HepG2 (cell line): ENCODE data around the gene RIPOR1. TPM values are rescaled to one million over a fixed set of nuclear protein-coding genes. Genes with fewer than 3 reads are reported as not detected.

ENCODE experiments used
- ATAC-seq: fragments of 200-7000 bp; cut with Tn5 transposase; 3 replicates; pipeline ENCODE4 v1.9.1; 2020; ENCODE audit warnings: mild to moderate bottlenecking, moderate library complexity
- BruUV-seq: library from RNA; stranded (reverse); fragments of 400-500 nt; replicated peaks from 2 replicates; lab custom pipeline; 2021; lab: Mats Ljungman, UMichigan
- CTCF ChIA-PET: fragments of 300-600 bp; formaldehyde crosslinking; extraction: SDS; loops from one replicate; lab custom pipeline; 2021; ENCODE audit warnings: low total read pairs, inconsistent platforms, low intra/inter-chr PET ratio; lab: Yijun Ruan, JAX
- POLR2A ChIA-PET: fragments of 350-600 bp; sonication (Branson Sonifier 250); formaldehyde crosslinking; loops from one replicate; lab custom pipeline; 2020; ENCODE audit warnings: antibody characterized with exemption, inconsistent platforms; lab: Yijun Ruan, JAX
- DNase-seq: peaks from one replicate; pipeline ENCODE4 v3.0.0-alpha.2; 2015; ENCODE audit warnings: low spot score
- FAIRE-seq: peaks from 3 replicates; lab custom pipeline; 2011; peaks lifted over from hg19 to GRCh38; lab: Jason Lieb, UNC
- H2AFZ ChIP-seq: one replicate; pipeline ENCODE4 v1.6.1; 2011; ENCODE audit warnings: low read length, inconsistent platforms
- H3K27ac ChIP-seq: fragments of 300-600 bp; 3 replicates; pipeline ENCODE4 v1.8.0; 2011; ENCODE audit warnings: mixed run types, mild to moderate bottlenecking, mixed read lengths, low read length, inconsistent platforms; ENCODE audit not compliant: insufficient read depth; ENCODE audit errors: extremely low read length
- H3K27me3 ChIP-seq, 2 experiments: fragments of 200-600 bp in 1 of 2; 2 replicates in 1 of 2; 3 replicates in 1 of 2; pipeline versions ENCODE4 v1.6.0 to v1.8.0; 2011; ENCODE audit warnings: low read length in 2 of 2, mild to moderate bottlenecking in 2 of 2, moderate library complexity in 2 of 2, inconsistent platforms in 1 of 2; ENCODE audit not compliant: insufficient read depth in 2 of 2, control insufficient read depth in 1 of 2
- H3K36me3 ChIP-seq, 2 experiments: fragments of 200-600 bp in 1 of 2; replicated peaks in 1 of 2; 2 replicates in 1 of 2; 3 replicates in 1 of 2; pipeline versions ENCODE4 v1.5.1 to v1.8.0; 2011; ENCODE audit warnings: low read length in 2 of 2, inconsistent platforms in 1 of 2; ENCODE audit not compliant: insufficient read depth in 2 of 2, control insufficient read depth in 1 of 2
- H3K4me1 ChIP-seq: 2 replicates; pipeline ENCODE4 v1.5.1; 2012; ENCODE audit warnings: low read length, inconsistent platforms; ENCODE audit not compliant: insufficient read depth
- H3K4me2 ChIP-seq: 2 replicates; pipeline ENCODE4 v1.6.0; 2011; ENCODE audit warnings: low read depth, low read length, inconsistent platforms
- H3K4me3 ChIP-seq, 3 experiments: fragments of 200-600 bp in 1 of 3; sonication (generic), shearing (Covaris generic) in 1 of 3; replicated peaks in 1 of 3; 2 replicates each; pipeline ENCODE4 v1.5.1; 2011 to 2016; ENCODE audit warnings: low read length in 3 of 3, inconsistent platforms in 2 of 3, low read depth in 2 of 3, mild to moderate bottlenecking in 2 of 3, control low read depth in 1 of 3, mixed read lengths in 1 of 3; ENCODE audit not compliant: insufficient read depth in 1 of 3
- H3K79me2 ChIP-seq: one replicate; pipeline ENCODE4 v1.6.1; 2011; ENCODE audit warnings: low read length, inconsistent platforms; ENCODE audit not compliant: insufficient read depth
- H3K9ac ChIP-seq: 2 replicates; pipeline ENCODE4 v1.6.0; 2011; ENCODE audit warnings: mild to moderate bottlenecking, low read depth, low read length, inconsistent platforms; ENCODE audit not compliant: insufficient read depth
- H3K9me3 ChIP-seq: 2 replicates; pipeline ENCODE4 v1.5.1; 2012; ENCODE audit warnings: mild to moderate bottlenecking, low read length
- H4K20me1 ChIP-seq: 2 replicates; pipeline ENCODE4 v1.6.0; 2011; ENCODE audit warnings: inconsistent platforms, mild to moderate bottlenecking, low read length, moderate library complexity; ENCODE audit not compliant: insufficient read depth
- HIC2 ChIP-seq: sonication (generic); formaldehyde crosslinking; IDR thresholded peaks from 2 replicates; pipeline ENCODE4 v1.9.0; 2022; ENCODE audit warnings: low read depth, missing genetic modification reagents
- IRF9 ChIP-seq: sonication (generic); formaldehyde crosslinking; IDR thresholded peaks from 2 replicates; pipeline ENCODE4 v1.8.0; 2022; ENCODE audit warnings: missing genetic modification reagents, mild to moderate bottlenecking, borderline replicate concordance
- SMARCE1 ChIP-seq: fragments of 450-650 bp; IDR thresholded peaks from 2 replicates; pipeline ENCODE4 v1.6.1; 2017; ENCODE audit warnings: borderline replicate concordance
- TFAP4 ChIP-seq: sonication (generic); IDR thresholded peaks from 2 replicates; pipeline ENCODE4 v1.6.1; 2016; ENCODE audit warnings: low read depth, borderline replicate concordance
- WGBS: methylation state at CpG from one replicate; pipeline ENCODE4 v1.1.6; 2017; ENCODE audit warnings: low lambda C conversion rate; 5-methylcytosine and 5-hydroxymethylcytosine counted together
- in situ Hi-C: cut with HindIII; loops from 2 replicates; pipeline ENCODE4 v1.10.0; 2017; ENCODE audit warnings: low pct_unique_long_range_greater_than_20kb; ENCODE audit not compliant: extremely low pct_ligation_motif_present
- intact Hi-C: fragments of 100-400 bp; cut with micrococcal nuclease; formaldehyde crosslinking; loops from one replicate; pipeline ENCODE4 v1.10.0; 2022; ENCODE audit not compliant: unreplicated experiment
- polyA plus RNA-seq, 8 experiments: library from polyadenylated mRNA; depleted of rRNA in 3 of 8; stranded (reverse) in 7 of 8; unstranded in 1 of 8; fragments of >200 nt; fragmentation: Illumina TruSeq in 4 of 8; extraction: Trizol in 4 of 8; gene quantifications; 2 replicates each; pipeline versions ENCODE4 v1.2.1 to v1.2.3, GENCODE V29; 2011 to 2016; ENCODE audit warnings: low read depth in 4 of 8, missing spikeins in 1 of 8, mixed read lengths in 1 of 8; ENCODE audit not compliant: insufficient read depth in 1 of 8
- total RNA-seq, 5 experiments: library from RNA; depleted of rRNA; stranded (reverse); fragments of >200 nt; fragmentation: Illumina TruSeq; extraction: Trizol; gene quantifications; 2 replicates each; pipeline ENCODE4 v1.2.3, GENCODE V29; 2016; ENCODE audit warnings: low read depth in 1 of 5

Gene RIPOR1
- total and polyA plus RNA-seq, 2 of the 13 experiments (the other 11 are each of a cell fraction or from before 2014, with no cell fraction given) = 4.6 to 8.1 TPM

GRCh38 chr16:67517661-67518423, 10.8 kb upstream of the RIPOR1 start:
- 0 out of 2 replicates have a peak, but pooled peaks have one; percentile 28 for TF ChIP-seq HIC2 (CRISPR knock-in tag)
- peak; percentile 11; the same call in 1 of the 2 replicates for TF ChIP-seq TFAP4
- no peak for TF ChIP-seq SMARCE1
- TF ChIP-seq IRF9 (CRISPR knock-in tag) = no peak
- H3K4me1 ChIP-seq = peaks cover 31% of the 10 kb centered on the region
- ChIA-PET CTCF (interaction anchor here (0.5 kb wide), 1 partner anchor 122 kb away, joined by 3 read pairs; no protein-coding TSS in a partner anchor), POLR2A (interaction anchor here (1.0 kb wide), 1 partner anchor 201 kb away, joined by 3 read pairs; the partner anchor contains the start of gene GFOD2)
- H3K79me2 ChIP-seq = no peaks in the 10 kb centered on the region
- H2AFZ ChIP-seq = no peak overlapping the region
- no TSS peak for BruUV-seq
- in situ Hi-C loops = loop anchor here (5.0 kb wide), 1 partner anchor 36 kb away; the partner anchor contains the start of genes AGRP and ATP6V0D1
- no peak overlapping the region for H3K9ac ChIP-seq
- no peak overlapping the region for H3K4me3 ChIP-seq
- no peaks in the 10 kb centered on the region for H4K20me1 ChIP-seq
- ATAC-seq = no peak
- DNase-seq = no peak
- intact Hi-C loops = no loop called here
- no peak for FAIRE-seq
- H3K36me3 ChIP-seq = no peaks in the 10 kb centered on the region
- WGBS = 10% methylated on average over 11 of the region's 11 CpGs
- H3K27me3 ChIP-seq = peaks cover 0 to 14% of the 10 kb centered on the region in 2 experiments; a peak in 2 of 5 replicates
- H3K4me2 ChIP-seq = no peak overlapping the region
- H3K27ac ChIP-seq = no peak overlapping the region
- no peaks in the 10 kb centered on the region for H3K9me3 ChIP-seq
